Measurements from ENCODE around the gene STRBP. TPM values are rescaled to one million over a fixed set of nuclear protein-coding genes. Genes with fewer than 3 reads are reported as not detected.

The STRBP gene
- total and polyA plus RNA-seq, 2 of the 4 experiments (the other 2 are of a cell fraction): 2.1 to 2.5 TPM

- no peak overlapping the region for H3K4ac ChIP-seq (ENCODE audit: low read depth, low read length)
- 0 out of 2 replicates have a peak overlapping the region, but pooled peaks have one; percentile 21 for H3K27ac ChIP-seq (ENCODE audit: insufficient read depth, low read length)
- no peaks in the 10 kb centered on the region for H3K27me3 ChIP-seq (ENCODE audit: control insufficient read depth, insufficient read depth, low read length)
- no peak overlapping the region for H2AK9ac ChIP-seq (replicated peaks; ENCODE audit: low read depth, low read length, poor library complexity)
- H2BK120ac ChIP-seq (ENCODE audit: low read depth, low read length): no peak overlapping the region; the same call in 1 of the 2 replicates
- no peak overlapping the region; a peak in 1 of 4 replicates for H4K8ac ChIP-seq (ENCODE audit: low read depth in 2 of 2, low read length in 2 of 2)
- H2AK5ac ChIP-seq (ENCODE audit: low read depth, low read length): no peak overlapping the region
- no peaks in the 10 kb centered on the region for H3K4me1 ChIP-seq (ENCODE audit: control insufficient read depth, insufficient read depth, low read length)
- H2BK5ac ChIP-seq (ENCODE audit: low read depth, low read length, poor library complexity, severe bottlenecking): peak overlapping the region; percentile 39
- no peaks in the 10 kb centered on the region for H3K36me3 ChIP-seq (ENCODE audit: control insufficient read depth, insufficient read depth, low read length)
- peak; percentile 47 for DNase-seq
- WGBS, 2 experiments (ENCODE audit: extremely low coverage in 2 of 2, insufficient read length in 1 of 2): 86% methylated on average over 1 of the region's 4 CpGs; no CpG with 5 or more reads in 1 of the 2 experiments
- H3K56ac ChIP-seq (ENCODE audit: extremely low read depth, insufficient read depth, low read length): no peak overlapping the region
- ChIA-PET POLR2A (ENCODE audit: unreplicated experiment) (no interaction called here), CTCF (no interaction called here)
- H3K23ac ChIP-seq (ENCODE audit: low read depth, low read length): no peak overlapping the region; the same call in 1 of the 2 replicates
- H2BK20ac ChIP-seq (ENCODE audit: low read depth, low read length): no peak overlapping the region
- BruUV-seq (replicated peaks): no TSS peak
- H2BK15ac ChIP-seq (ENCODE audit: low read depth, low read length): no peak overlapping the region
- peak overlapping the region; percentile 21; the same call in 1 of the 2 replicates for H3K4me3 ChIP-seq (ENCODE audit: insufficient read depth, low read depth, low read length)
- H4K20me1 ChIP-seq (ENCODE audit: insufficient read depth, low read length): no peaks in the 10 kb centered on the region
- peak overlapping the region; percentile 71 for H3K18ac ChIP-seq (ENCODE audit: low read depth, low read length)
- intact Hi-C loops (cut with micrococcal nuclease) (loop anchor here (5.0 kb wide), 2 partner anchors 39 to 76 kb away; no protein-coding TSS in a partner anchor), dilution Hi-C loops (cut with HindIII; ENCODE audit: low sequenced_read_pairs, unreplicated experiment) (no loop called here), in situ Hi-C loops (cut with MboI; ENCODE audit: low sequenced_read_pairs) (no loop called here)
- H4K91ac ChIP-seq (ENCODE audit: insufficient read depth, low read depth, low read length): 0 out of 2 replicates have a peak overlapping the region, but pooled peaks have one; percentile 53
- peak overlapping the region; percentile 91 for H3K4me2 ChIP-seq (ENCODE audit: low read depth, low read length)
- H2AFZ ChIP-seq (replicated peaks; ENCODE audit: low read length, poor library complexity): no peak overlapping the region
- no peak overlapping the region; the same call in 1 of the 2 replicates for H4K5ac ChIP-seq (ENCODE audit: low read depth, low read length)
- no peak overlapping the region; the same call in 1 of the 2 replicates for H3K9ac ChIP-seq (ENCODE audit: low read depth, low read length)
- no peaks in the 10 kb centered on the region; the same call in 1 of the 2 replicates for H3K9me1 ChIP-seq (ENCODE audit: insufficient read depth, low read length)
- no peaks in the 10 kb centered on the region for H3K9me3 ChIP-seq (ENCODE audit: control insufficient read depth, insufficient read depth, low read length)
- ATAC-seq (ENCODE audit: low read depth): peak; percentile 82
- no peaks in the 10 kb centered on the region for H3K79me1 ChIP-seq (ENCODE audit: low read depth in 1 of 2, low read length in 2 of 2)
- no peak overlapping the region for H3K14ac ChIP-seq (replicated peaks; ENCODE audit: low read depth, low read length)
- TF ChIP-seq MAZ (IDR thresholded peaks at IDR 0.05; ENCODE audit: borderline replicate concordance, low read depth, low read length) (no peak), USF2 (IDR thresholded peaks at IDR 0.05; ENCODE audit: low read depth, low read length) (no peak), CEBPB (IDR thresholded peaks at IDR 0.05; ENCODE audit: low read depth, low read length) (no peak), FOS (IDR thresholded peaks at IDR 0.05; ENCODE audit: low read depth, low read length) (no peak), MXI1 (IDR thresholded peaks at IDR 0.05; ENCODE audit: borderline replicate concordance, low read depth, low read length) (no peak), SMC3 (IDR thresholded peaks at IDR 0.05; ENCODE audit: low read depth, low read length) (no peak), POLR2A (IDR thresholded peaks at IDR 0.05; ENCODE audit: low read depth, low read length) (no peak), BHLHE40 (IDR thresholded peaks at IDR 0.05; ENCODE audit: low read depth, low read length) (no peak), RAD21 (IDR thresholded peaks at IDR 0.05; ENCODE audit: low read length) (no peak), NFE2L2 (IDR thresholded peaks at IDR 0.05; ENCODE audit: low read depth, low read length) (no peak), CHD1 (IDR thresholded peaks at IDR 0.05; ENCODE audit: low read depth, low read length) (no peak), RFX5 (IDR thresholded peaks at IDR 0.05; ENCODE audit: low read depth, low read length) (no peak), MAFK (IDR thresholded peaks at IDR 0.05; ENCODE audit: low read depth, low read length) (no peak), RCOR1 (IDR thresholded peaks at IDR 0.05; ENCODE audit: insufficient replicate concordance, low read length) (no peak)
- TF ChIP-seq, protein P1, sequence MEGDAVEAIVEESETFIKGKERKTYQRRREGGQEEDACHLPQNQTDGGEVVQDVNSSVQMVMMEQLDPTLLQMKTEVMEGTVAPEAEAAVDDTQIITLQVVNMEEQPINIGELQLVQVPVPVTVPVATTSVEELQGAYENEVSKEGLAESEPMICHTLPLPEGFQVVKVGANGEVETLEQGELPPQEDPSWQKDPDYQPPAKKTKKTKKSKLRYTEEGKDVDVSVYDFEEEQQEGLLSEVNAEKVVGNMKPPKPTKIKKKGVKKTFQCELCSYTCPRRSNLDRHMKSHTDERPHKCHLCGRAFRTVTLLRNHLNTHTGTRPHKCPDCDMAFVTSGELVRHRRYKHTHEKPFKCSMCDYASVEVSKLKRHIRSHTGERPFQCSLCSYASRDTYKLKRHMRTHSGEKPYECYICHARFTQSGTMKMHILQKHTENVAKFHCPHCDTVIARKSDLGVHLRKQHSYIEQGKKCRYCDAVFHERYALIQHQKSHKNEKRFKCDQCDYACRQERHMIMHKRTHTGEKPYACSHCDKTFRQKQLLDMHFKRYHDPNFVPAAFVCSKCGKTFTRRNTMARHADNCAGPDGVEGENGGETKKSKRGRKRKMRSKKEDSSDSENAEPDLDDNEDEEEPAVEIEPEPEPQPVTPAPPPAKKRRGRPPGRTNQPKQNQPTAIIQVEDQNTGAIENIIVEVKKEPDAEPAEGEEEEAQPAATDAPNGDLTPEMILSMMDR (conservative IDR thresholded peaks at IDR 0.05; ENCODE audit: low read depth, low read length): no peak
Observed at GRCh38 chr9:123175854-123176629, 92.3 kb downstream of the STRBP start.

Data from IMR-90 (cell line).